HG03064 (cell line): ENCODE measurements around the gene CCND1.
"Not testable (repeated sequence)": the region's sequence is repeated elsewhere in the genome, so short reads cannot be mapped to it uniquely, and the experiment has no call there.

ENCODE experiments used
- ATAC-seq: cut with Tn5 transposase; IDR thresholded peaks from one replicate; pipeline ENCODE4 v1.9.1; 2021; ENCODE audit warnings: low read depth; ENCODE audit not compliant: unreplicated experiment

The CCND1 gene

GRCh38 chr11:69617220-69617619, 23.7 kb upstream of the CCND1 start:
- ATAC-seq = no peak

- ATAC-seq = no peak
These were observed 23.3 kb upstream of the CCND1 start for GRCh38 chr11:69617682-69618081.

GRCh38 chr11:69618237-69618636, 22.7 kb upstream of the CCND1 start:
- ATAC-seq = no peak

- ATAC-seq = no peak
These were observed 20.2 kb upstream of the CCND1 start for GRCh38 chr11:69620683-69621290.

GRCh38 chr11:69622097-69622681, 18.8 kb upstream of the CCND1 start:
- not testable (repeated sequence) for ATAC-seq

GRCh38 chr11:69624293-69624692, 16.7 kb upstream of the CCND1 start:
- no peak for ATAC-seq

- ATAC-seq = no peak
These were observed 15.5 kb upstream of the CCND1 start for GRCh38 chr11:69625476-69625875.

GRCh38 chr11:69627551-69627950, 13.4 kb upstream of the CCND1 start:
- no peak for ATAC-seq

- ATAC-seq = no peak
These were observed 10.9 kb upstream of the CCND1 start for GRCh38 chr11:69630017-69630416.

- ATAC-seq = no peak
These were observed 10.5 kb upstream of the CCND1 start for GRCh38 chr11:69630424-69630823.

GRCh38 chr11:69632900-69633299, 8.1 kb upstream of the CCND1 start:
- no peak for ATAC-seq

- ATAC-seq = no peak
These were observed 6.9 kb upstream of the CCND1 start for GRCh38 chr11:69634069-69634468.

- no peak for ATAC-seq
These were observed 6.4 kb upstream of the CCND1 start for GRCh38 chr11:69634590-69634989.

- no peak for ATAC-seq
These were observed 5.8 kb upstream of the CCND1 start for GRCh38 chr11:69635195-69635594.

- ATAC-seq = no peak
These were observed 5.0 kb upstream of the CCND1 start for GRCh38 chr11:69635804-69636511.

GRCh38 chr11:69636512-69637197, 4.3 kb upstream of the CCND1 start:
- ATAC-seq = no peak

GRCh38 chr11:69637198-69637940, 3.6 kb upstream of the CCND1 start:
- no peak for ATAC-seq

- no peak for ATAC-seq
These were observed 2.8 kb upstream of the CCND1 start for GRCh38 chr11:69637941-69638871.

GRCh38 chr11:69638941-69639681, 1.8 kb upstream of the CCND1 start:
- no peak for ATAC-seq
